NB4 (cell line): ENCODE measurements around the gene FOXP1.

Source experiments
- DNase-seq: peaks from one replicate; pipeline ENCODE4 v3.0.0; 2010; ENCODE audit warnings: low read depth
- H3K4me3 ChIP-seq: one replicate; pipeline ENCODE4 v1.5.1; 2011; ENCODE audit warnings: mild to moderate bottlenecking, low read depth, low read length, moderate library complexity
- MYC ChIP-seq: IDR thresholded peaks from 2 replicates; pipeline ENCODE4 v1.6.1; 2011; ENCODE audit warnings: low read depth, low read length
- POLR2A ChIP-seq: IDR thresholded peaks from 2 replicates; pipeline ENCODE4 v1.6.1; 2011; ENCODE audit warnings: mild to moderate bottlenecking; ENCODE audit not compliant: insufficient read length; ENCODE audit errors: extremely low read depth
- TF ChIP-seq, protein P1 (sequence below): IDR thresholded peaks from one replicate; pipeline ENCODE4 v1.5.1; 2012; ENCODE audit warnings: low read depth, low read length
- TF ChIP-seq, protein P2 (sequence below): IDR thresholded peaks from 2 replicates; pipeline ENCODE4 v1.6.1; 2011; ENCODE audit warnings: low read depth, low read length

Gene FOXP1

DNA sequence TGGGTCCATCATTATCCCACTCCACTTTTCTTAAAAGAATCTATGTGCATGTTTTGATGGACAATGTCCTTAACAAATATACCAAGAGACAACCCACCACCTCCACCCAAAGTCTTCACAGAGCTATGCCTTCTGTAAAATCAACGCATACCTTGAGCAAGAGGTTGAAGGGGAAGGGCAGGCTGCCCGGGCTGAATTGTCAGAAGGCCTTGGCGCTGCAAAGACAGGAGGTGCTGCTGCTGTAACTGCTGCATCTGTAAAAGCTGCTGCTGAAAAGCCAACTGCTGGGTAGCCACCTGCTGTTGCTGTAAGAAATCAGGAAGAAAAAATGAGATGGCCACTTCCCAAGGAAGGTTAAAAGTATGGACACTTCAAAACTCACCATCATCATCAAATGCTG, 536.7 kb downstream of the FOXP1 start:
- no peak overlapping the region for H3K4me3 ChIP-seq
- TF ChIP-seq, protein P1, sequence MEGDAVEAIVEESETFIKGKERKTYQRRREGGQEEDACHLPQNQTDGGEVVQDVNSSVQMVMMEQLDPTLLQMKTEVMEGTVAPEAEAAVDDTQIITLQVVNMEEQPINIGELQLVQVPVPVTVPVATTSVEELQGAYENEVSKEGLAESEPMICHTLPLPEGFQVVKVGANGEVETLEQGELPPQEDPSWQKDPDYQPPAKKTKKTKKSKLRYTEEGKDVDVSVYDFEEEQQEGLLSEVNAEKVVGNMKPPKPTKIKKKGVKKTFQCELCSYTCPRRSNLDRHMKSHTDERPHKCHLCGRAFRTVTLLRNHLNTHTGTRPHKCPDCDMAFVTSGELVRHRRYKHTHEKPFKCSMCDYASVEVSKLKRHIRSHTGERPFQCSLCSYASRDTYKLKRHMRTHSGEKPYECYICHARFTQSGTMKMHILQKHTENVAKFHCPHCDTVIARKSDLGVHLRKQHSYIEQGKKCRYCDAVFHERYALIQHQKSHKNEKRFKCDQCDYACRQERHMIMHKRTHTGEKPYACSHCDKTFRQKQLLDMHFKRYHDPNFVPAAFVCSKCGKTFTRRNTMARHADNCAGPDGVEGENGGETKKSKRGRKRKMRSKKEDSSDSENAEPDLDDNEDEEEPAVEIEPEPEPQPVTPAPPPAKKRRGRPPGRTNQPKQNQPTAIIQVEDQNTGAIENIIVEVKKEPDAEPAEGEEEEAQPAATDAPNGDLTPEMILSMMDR = no peak
- no peak for TF ChIP-seq MYC
- no peak for TF ChIP-seq POLR2A
- TF ChIP-seq, protein P2, sequence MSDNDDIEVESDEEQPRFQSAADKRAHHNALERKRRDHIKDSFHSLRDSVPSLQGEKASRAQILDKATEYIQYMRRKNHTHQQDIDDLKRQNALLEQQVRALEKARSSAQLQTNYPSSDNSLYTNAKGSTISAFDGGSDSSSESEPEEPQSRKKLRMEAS = no peak
- DNase-seq = no peak

- TF ChIP-seq MYC = no peak
- TF ChIP-seq, protein P2 = no peak
- TF ChIP-seq, protein P1 = no peak
- TF ChIP-seq POLR2A = no peak
- DNase-seq = no peak
- no peak overlapping the region for H3K4me3 ChIP-seq
These were observed 537.6 kb downstream of the FOXP1 start for GRCh38 chr3:71045917-71046282.

DNA sequence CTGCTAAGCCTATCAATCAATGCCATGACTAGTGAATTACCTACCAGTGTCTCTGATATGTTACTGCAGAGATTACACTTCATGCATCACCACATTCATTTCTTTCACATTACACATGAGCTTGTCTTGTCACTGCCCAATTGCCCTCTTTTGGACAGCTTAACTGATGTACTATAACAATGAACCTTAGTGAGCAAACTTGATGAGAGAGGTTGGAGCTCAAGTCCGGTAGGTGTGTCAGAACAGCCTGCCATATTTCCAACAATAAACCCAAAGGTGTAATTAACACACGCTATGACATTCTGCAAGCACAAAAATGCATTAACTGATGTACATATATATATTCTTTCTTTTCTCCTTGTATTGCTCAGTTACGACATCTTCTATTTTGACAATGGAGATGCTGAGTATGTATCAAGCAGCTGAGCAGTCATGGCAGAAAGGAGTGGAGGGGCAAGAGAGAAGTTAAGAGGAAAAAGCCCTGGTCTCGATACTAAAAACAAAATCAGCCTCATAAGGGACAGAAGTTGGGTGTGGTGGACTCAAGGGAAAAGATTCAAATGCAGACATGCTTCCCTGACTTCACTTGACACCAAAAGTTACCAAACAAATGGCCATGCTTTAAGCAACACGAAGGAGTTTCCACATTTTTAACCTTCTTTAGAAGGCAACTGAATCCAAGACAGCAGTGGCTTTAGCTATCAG, 538.2 kb downstream of the FOXP1 start:
- no peak for DNase-seq
- TF ChIP-seq POLR2A (no peak), MYC (no peak)
- TF ChIP-seq, protein P2 = no peak
- TF ChIP-seq, protein P1 = no peak
- no peak overlapping the region for H3K4me3 ChIP-seq

DNA sequence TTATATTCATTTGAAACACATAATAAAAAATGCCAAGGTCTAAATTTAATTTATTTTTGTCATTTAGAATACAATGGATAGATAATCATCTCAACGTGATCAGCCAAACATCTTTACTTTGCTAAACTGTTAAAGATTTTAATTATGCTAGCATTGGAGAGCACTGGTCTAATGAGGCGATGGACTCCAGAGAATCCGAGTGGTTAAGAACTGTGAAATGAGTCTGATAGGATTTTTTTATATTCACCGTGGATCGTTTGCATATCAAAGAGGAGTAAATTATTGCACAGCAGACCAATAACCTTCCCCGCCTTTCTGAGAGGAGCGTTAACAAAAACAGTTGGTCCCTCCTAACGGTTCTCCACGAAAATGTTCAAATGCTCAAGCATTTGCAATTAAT, 540.8 kb downstream of the FOXP1 start:
- TF ChIP-seq, protein P1 = no peak
- no peak for TF ChIP-seq MYC
- TF ChIP-seq, protein P2 = no peak
- no peak for TF ChIP-seq POLR2A
- no peak overlapping the region for H3K4me3 ChIP-seq
- no peak for DNase-seq

GRCh38 chr3:71041371-71041770, 542.2 kb downstream of the FOXP1 start:
- no peak for TF ChIP-seq MYC
- TF ChIP-seq, protein P2 = no peak
- no peak for DNase-seq
- H3K4me3 ChIP-seq = no peak overlapping the region

DNA sequence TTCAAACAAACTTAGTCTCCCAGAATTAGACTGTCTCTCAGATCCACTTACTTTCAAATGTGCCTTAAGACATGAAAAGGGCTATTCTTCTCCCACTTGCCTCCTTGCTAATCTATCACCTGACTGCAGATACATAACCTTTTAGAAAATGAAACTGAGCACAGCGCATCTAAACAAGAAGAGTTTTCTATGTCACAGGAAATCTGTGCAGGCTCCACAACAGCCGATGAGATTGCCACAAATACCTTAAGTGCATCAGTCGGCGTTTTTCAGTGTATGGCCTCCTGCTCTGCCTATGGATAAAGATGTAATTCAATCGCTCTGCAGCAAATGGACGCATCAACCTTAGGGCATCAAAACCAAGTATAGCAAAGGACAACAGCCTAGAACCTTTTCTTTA, 544.2 kb downstream of the FOXP1 start:
- H3K4me3 ChIP-seq = no peak overlapping the region
- DNase-seq = no peak
- TF ChIP-seq, protein P2 = no peak
- TF ChIP-seq POLR2A = no peak
- TF ChIP-seq, protein P1 = no peak
- no peak for TF ChIP-seq MYC
